Ishikawa (cell line): Measurements from ENCODE around the gene UNC5C.
A peak's percentile ranks its signal among the peaks of the same experiment; 100 is the strongest.

ENCODE experiments used
- CEBPB ChIP-seq: IDR thresholded peaks from 2 replicates; pipeline ENCODE4 v1.6.1; 2012
- CREB1 ChIP-seq: IDR thresholded peaks from 2 replicates; pipeline ENCODE4 v1.6.1; 2012; ENCODE audit warnings: low read depth
- EGR1 ChIP-seq: IDR thresholded peaks from 2 replicates; pipeline ENCODE4 v1.6.1; 2012
- EP300 ChIP-seq: IDR thresholded peaks from 2 replicates; pipeline ENCODE4 v1.6.1; 2012; ENCODE audit warnings: borderline replicate concordance
- MAX ChIP-seq: IDR thresholded peaks from 2 replicates; pipeline ENCODE4 v1.6.1; 2012
- NFIC ChIP-seq: IDR thresholded peaks from 2 replicates; pipeline ENCODE4 v1.6.1; 2012
- RAD21 ChIP-seq: IDR thresholded peaks from 2 replicates; pipeline ENCODE4 v1.6.1; 2012; ENCODE audit warnings: low read depth
- REST ChIP-seq: IDR thresholded peaks from 2 replicates; pipeline ENCODE4 v1.6.1; 2012; ENCODE audit warnings: low read depth, mild to moderate bottlenecking
- TAF1 ChIP-seq: IDR thresholded peaks from 2 replicates; pipeline ENCODE4 v1.6.1; 2012; ENCODE audit warnings: low read depth, mild to moderate bottlenecking
- TCF12 ChIP-seq: IDR thresholded peaks from 2 replicates; pipeline ENCODE4 v1.6.1; 2012; ENCODE audit warnings: low read depth
- TEAD4 ChIP-seq: IDR thresholded peaks from 2 replicates; pipeline ENCODE4 v1.6.1; 2012
- USF1 ChIP-seq: IDR thresholded peaks from 2 replicates; pipeline ENCODE4 v1.6.1; 2012
- YY1 ChIP-seq: IDR thresholded peaks from 2 replicates; pipeline ENCODE4 v1.6.1; 2012; ENCODE audit warnings: low read depth
- ZBTB7A ChIP-seq: IDR thresholded peaks from 2 replicates; pipeline ENCODE4 v1.6.1; 2012; ENCODE audit warnings: low read depth

- TF ChIP-seq EP300: no peak
- no peak for TF ChIP-seq TCF12
- no peak for TF ChIP-seq CEBPB
- no peak for TF ChIP-seq TAF1
- TF ChIP-seq CREB1: no peak
- no peak for TF ChIP-seq MAX
- TF ChIP-seq YY1: no peak
- no peak for TF ChIP-seq ZBTB7A
- TF ChIP-seq RAD21: peak; percentile 67
- TF ChIP-seq USF1: no peak
- no peak for TF ChIP-seq REST
- no peak for TF ChIP-seq NFIC
- no peak for TF ChIP-seq EGR1
- no peak for TF ChIP-seq TEAD4
These were observed 392.9 kb downstream of the UNC5C start for GRCh38 chr4:95155759-95156451.
